B cell (primary cell): ENCODE results near the gene MVB12A. TPM values are rescaled to one million over a fixed set of nuclear protein-coding genes. Genes with fewer than 3 reads are reported as not detected.

Experiments used
- ATAC-seq: fragments of 200-7000 bp; cut with Tn5 transposase; one replicate; pipeline ENCODE4 v1.10.0; 2021; ENCODE audit warnings: low read depth, mild to moderate bottlenecking, moderate number of reproducible peaks, moderate library complexity
- CTCF ChIA-PET: fragments of 350-600 bp; sonication (Branson Sonifier 250); formaldehyde crosslinking; loops from one replicate; lab custom pipeline; 2021; ENCODE audit warnings: antibody characterized with exemption, inconsistent platforms; lab: Charles Lee
- POLR2A ChIA-PET: fragments of 350-600 bp; sonication (Branson Sonifier 250); formaldehyde crosslinking; loops from one replicate; lab custom pipeline; 2021; ENCODE audit warnings: antibody characterized with exemption; lab: Charles Lee
- DNase-seq: peaks from one replicate; pipeline ENCODE4 v3.0.0; 2013
- H2AFZ ChIP-seq: 2 replicates; pipeline ENCODE4 v1.6.1; 2012; ENCODE audit warnings: mild to moderate bottlenecking, low read depth, low read length; ENCODE audit not compliant: insufficient read depth, poor library complexity, severe bottlenecking
- H3K27ac ChIP-seq, 2 donors: 1 replicate in 1 of 2; 2 replicates in 1 of 2; pipeline ENCODE4 v1.5.1; 2012 to 2013; ENCODE audit warnings: low read length in 2 of 2, mild to moderate bottlenecking in 2 of 2, moderate library complexity in 1 of 2
- H3K27me3 ChIP-seq, 4 experiments: fragments of 200-600 bp in 1 of 4; sonication (generic) in 1 of 4; replicated peaks in 1 of 4; 1 replicate in 2 of 4; 2 replicates in 2 of 4; pipeline versions ENCODE4 v1.6.1 to v1.7.0; 2013 to 2016; ENCODE audit warnings: low read length in 3 of 4, mild to moderate bottlenecking in 2 of 4, mixed read lengths in 1 of 4, moderate library complexity in 1 of 4; ENCODE audit not compliant: insufficient read depth in 4 of 4, control insufficient read depth in 3 of 4; ENCODE audit errors: control extremely low read depth in 1 of 4
- H3K36me3 ChIP-seq, 2 experiments: replicated peaks in 1 of 2; 1 replicate in 1 of 2; 2 replicates in 1 of 2; pipeline versions ENCODE4 v1.6.1 to v1.7.1; 2013; ENCODE audit warnings: low read length in 1 of 2; ENCODE audit not compliant: insufficient read depth in 2 of 2, control insufficient read depth in 1 of 2; ENCODE audit errors: control extremely low read depth in 1 of 2, extremely low read depth in 1 of 2
- H3K4me1 ChIP-seq, 2 donors: fragments of 200-600 bp in 1 of 2; sonication (generic) in 1 of 2; 1 replicate in 1 of 2; 2 replicates in 1 of 2; pipeline versions ENCODE4 v1.5.1 to v1.6.1; 2013 to 2017; ENCODE audit warnings: low read length in 2 of 2; ENCODE audit not compliant: control insufficient read depth in 2 of 2, insufficient read depth in 2 of 2
- H3K4me2 ChIP-seq: replicated peaks from 2 replicates; pipeline ENCODE3; 2012; ENCODE audit warnings: mild to moderate bottlenecking, low read depth, low read length; ENCODE audit not compliant: poor library complexity, severe bottlenecking
- H3K4me3 ChIP-seq, 5 experiments: fragments of 200-600 bp in 1 of 5; sonication (generic) in 1 of 5; 1 replicate in 3 of 5; 2 replicates in 2 of 5; pipeline versions ENCODE4 v1.5.1 to v1.7.0; 2011 to 2016; ENCODE audit warnings: low read length in 4 of 5, mild to moderate bottlenecking in 4 of 5, low read depth in 2 of 5, control low read depth in 1 of 5, moderate library complexity in 1 of 5; ENCODE audit not compliant: insufficient read depth in 1 of 5; ENCODE audit errors: control extremely low read depth in 1 of 5, extremely low read depth in 1 of 5
- H3K79me2 ChIP-seq: fragments of 200-600 bp; sonication (generic); one replicate; pipeline ENCODE4 v1.6.0; 2016; ENCODE audit warnings: low read length; ENCODE audit not compliant: control insufficient read depth, insufficient read depth
- H3K9ac ChIP-seq: fragments of 200-600 bp; sonication (generic); 2 replicates; pipeline ENCODE4 v1.6.1; 2017; ENCODE audit warnings: mild to moderate bottlenecking, low read length, moderate library complexity
- H3K9me3 ChIP-seq, 3 donors: one replicate each; pipeline versions ENCODE4 v1.6.1 to v1.7.1; 2013; ENCODE audit warnings: low read length in 2 of 3; ENCODE audit not compliant: control insufficient read depth in 2 of 3, insufficient read depth in 1 of 3; ENCODE audit errors: control extremely low read depth in 1 of 3
- H4K20me1 ChIP-seq: 2 replicates; pipeline ENCODE4 v1.6.0; 2012; ENCODE audit warnings: mild to moderate bottlenecking, low read length; ENCODE audit not compliant: insufficient read depth, control insufficient read depth, poor library complexity, severe bottlenecking
- H3K27ac Mint-ChIP-seq: one replicate; pipeline ENCODE4 v1.8.0; 2021; ENCODE audit warnings: mixed read lengths
- H3K27me3 Mint-ChIP-seq: one replicate; pipeline ENCODE4 v1.8.0; 2021; ENCODE audit warnings: mixed read lengths
- H3K4me1 Mint-ChIP-seq: one replicate; pipeline ENCODE4 v1.8.0; 2021; ENCODE audit warnings: mixed read lengths
- H3K4me3 Mint-ChIP-seq: one replicate; pipeline ENCODE4 v1.8.0; 2021; ENCODE audit warnings: mixed read lengths
- H3K9me3 Mint-ChIP-seq: one replicate; pipeline ENCODE4 v1.8.0; 2022; ENCODE audit warnings: mixed read lengths; ENCODE audit not compliant: insufficient read depth
- CTCF ChIP-seq: fragments of 200-600 bp; IDR thresholded peaks from one replicate; pipeline ENCODE4 v1.8.0; 2022; ENCODE audit warnings: antibody characterized with exemption, mild to moderate bottlenecking
- EZH2 ChIP-seq: IDR thresholded peaks from 2 replicates; pipeline ENCODE4 v1.6.1; 2012; ENCODE audit warnings: borderline replicate concordance, low read depth, mild to moderate bottlenecking, moderate library complexity, low read length; ENCODE audit not compliant: insufficient read depth, poor library complexity, severe bottlenecking
- WGBS: methylation state at CpG from one replicate; pipeline ENCODE4 v1.1.5; 2013; ENCODE audit warnings: missing lambda C conversion rate; ENCODE audit not compliant: insufficient coverage; 5-methylcytosine and 5-hydroxymethylcytosine counted together
- intact Hi-C: fragments of 100-400 bp; cut with micrococcal nuclease; formaldehyde crosslinking; loops from one replicate; pipeline ENCODE4 v1.10.0; 2022
- polyA plus RNA-seq: library from polyadenylated mRNA; depleted of rRNA; stranded (reverse); fragments of >200 nt; gene quantifications from 2 replicates; pipeline ENCODE4 v1.2.3, GENCODE V29; 2012
- total RNA-seq, 2 donors: library from RNA; stranded (reverse); fragments of 120-200 nt in 1 of 2; gene quantifications; 1 replicate in 1 of 2; 2 replicates in 1 of 2; pipeline versions ENCODE4 v1.2.3 to v1.2.4, GENCODE V29; 2013 to 2022

MVB12A gene
- total and polyA plus RNA-seq, 2 donors (not counting 1 experiment from before 2014, with no cell fraction given) = 31.3 to 33.6 TPM

GRCh38 chr19:17390665-17391370 lies 29.0 kb upstream of the MVB12A start:
- Histone ChIP-seq H3K9ac (peak overlapping the region; percentile 68), H2AFZ (peak overlapping the region; percentile 84), H3K27me3 (peaks cover 0 to 22% (median 9%) of the 10 kb centered on the region in 4 experiments), H3K4me3 (peak overlapping the region in 4 of 5 experiments; percentile 41 to 69 (median 58)), H4K20me1 (no peaks in the 10 kb centered on the region), H3K36me3 (no peaks in the 10 kb centered on the region), H3K4me2 (peak overlapping the region; percentile 99), H3K4me1 (peaks cover 23 to 29% of the 10 kb centered on the region in 2 donors), H3K9me3 (peaks cover 0 to 14% (median 0%) of the 10 kb centered on the region in 3 donors), H3K27ac (no peak overlapping the region), H3K79me2 (no peaks in the 10 kb centered on the region)
- ChIA-PET CTCF (interaction anchor here (0.9 to 8.4 kb wide), 8 partner anchors 15 to 124 kb away, joined by 3 to 109 read pairs (median 4); partner anchors contain the start of genes BST2 and MRPL34), POLR2A (interaction anchor here (1.6 kb wide), 1 partner anchor 14 kb away, joined by 4 read pairs; the partner anchor contains the start of gene BST2)
- peak; percentile 100 for ATAC-seq
- Mint-ChIP-seq H3K4me3 (peak overlapping the region; percentile 91), H3K27me3 (no peaks in the 10 kb centered on the region), H3K9me3 (peaks cover 3% of the 10 kb centered on the region), H3K27ac (peak overlapping the region; percentile 41), H3K4me1 (peaks cover 21% of the 10 kb centered on the region)
- TF ChIP-seq CTCF = peak; percentile 68
- no peak for TF ChIP-seq EZH2
- intact Hi-C loops = loop anchor here (1.0 kb wide), 4 partner anchors 14 to 78 kb away; partner anchors contain the start of gene BST2
- DNase-seq = peak; percentile 91
- WGBS = 1% methylated on average over 50 of the region's 50 CpGs
